GM12892 (cell line): ENCODE measurements around the gene CLCA4.
"Not testable (repeated sequence)": the region's sequence is repeated elsewhere in the genome, so short reads cannot be mapped to it uniquely, and the experiment has no call there.

Source experiments
- DNase-seq: peaks from one replicate; pipeline ENCODE4 v3.0.0; 2011; ENCODE audit not compliant: insufficient read length
- FAIRE-seq: peaks from 2 replicates; lab custom pipeline; 2011; peaks lifted over from hg19 to GRCh38; lab: Jason Lieb, UNC
- POLR2A ChIP-seq: IDR thresholded peaks from 2 replicates; pipeline ENCODE4 v1.6.1; 2011; ENCODE audit warnings: low read depth, low read length, control low read depth
- POLR2AphosphoS5 ChIP-seq: IDR thresholded peaks from 2 replicates; pipeline ENCODE4 v1.6.1; 2011; ENCODE audit warnings: low read depth, low read length, control low read depth
- TAF1 ChIP-seq: IDR thresholded peaks from 2 replicates; pipeline ENCODE4 v1.6.1; 2011; ENCODE audit warnings: low read depth, mild to moderate bottlenecking, control low read depth, low read length, borderline replicate concordance

CLCA4 gene

GRCh38 chr1:86583032-86583431 is 36.2 kb downstream of the CLCA4 start:
- DNase-seq, result no peak
- TF ChIP-seq POLR2AphosphoS5, result no peak
- no peak for TF ChIP-seq TAF1
- no peak for TF ChIP-seq POLR2A
- FAIRE-seq, result no peak

GRCh38 chr1:86583593-86583992 is 36.7 kb downstream of the CLCA4 start:
- TF ChIP-seq POLR2A, result no peak
- no peak for TF ChIP-seq TAF1
- no peak for TF ChIP-seq POLR2AphosphoS5
- no peak for FAIRE-seq
- DNase-seq, result no peak

GRCh38 chr1:86594284-86594770 is 47.4 kb downstream of the CLCA4 start:
- TF ChIP-seq POLR2AphosphoS5, result no peak
- no peak for TF ChIP-seq TAF1
- TF ChIP-seq POLR2A, result no peak
- no peak for DNase-seq
- FAIRE-seq, result no peak

GRCh38 chr1:86596224-86596623 is 49.3 kb downstream of the CLCA4 start:
- peak; percentile 5 for FAIRE-seq
- TF ChIP-seq POLR2A (no peak), POLR2AphosphoS5 (no peak), TAF1 (no peak)
- DNase-seq, result no peak

GRCh38 chr1:86596741-86597290 is 49.9 kb downstream of the CLCA4 start:
- FAIRE-seq, result no peak
- TF ChIP-seq POLR2AphosphoS5 (no peak), TAF1 (no peak), POLR2A (no peak)

GRCh38 chr1:86606080-86606479 is 59.2 kb downstream of the CLCA4 start:
- not testable (repeated sequence) for DNase-seq, FAIRE-seq

More at GRCh38 chr1:86596741-86597290, 49.9 kb downstream of the CLCA4 start:
- DNase-seq, result no peak

GRCh38 chr1:86616433-86616832 is 69.6 kb downstream of the CLCA4 start:
- TF ChIP-seq POLR2A (no peak), POLR2AphosphoS5 (no peak), TAF1 (no peak)
- DNase-seq (no peak), FAIRE-seq (no peak)

GRCh38 chr1:86616871-86617270 is 70.0 kb downstream of the CLCA4 start:
- FAIRE-seq (peak; percentile 86), DNase-seq (peak; percentile 6)
- TF ChIP-seq POLR2AphosphoS5 (no peak), POLR2A (no peak), TAF1 (no peak)

GRCh38 chr1:86618358-86618757 is 71.5 kb downstream of the CLCA4 start:
- DNase-seq (no peak), FAIRE-seq (no peak)
- TF ChIP-seq POLR2A (no peak), TAF1 (no peak), POLR2AphosphoS5 (no peak)

GRCh38 chr1:86619313-86619712 is 72.4 kb downstream of the CLCA4 start:
- TF ChIP-seq POLR2A (no peak), POLR2AphosphoS5 (no peak), TAF1 (no peak)
- no peak for FAIRE-seq
- no peak for DNase-seq

GRCh38 chr1:86621286-86621685 is 74.4 kb downstream of the CLCA4 start:
- TF ChIP-seq TAF1 (no peak), POLR2AphosphoS5 (no peak), POLR2A (no peak)
- DNase-seq, result no peak
- no peak for FAIRE-seq
